SK-N-SH (cell line): ENCODE measurements around the gene BRME1. TPM values are rescaled to one million over a fixed set of nuclear protein-coding genes. Genes with fewer than 3 reads are reported as not detected.

Experiments
- CTCF ChIA-PET: fragments of 300-600, 350-600 bp; formaldehyde crosslinking; extraction: SDS; loops from one replicate; lab custom pipeline; 2021; lab: Yijun Ruan, JAX
- POLR2A ChIA-PET: fragments of 350-600 bp; sonication (Branson Sonifier 250); formaldehyde crosslinking; extraction: SDS; loops from one replicate; lab custom pipeline; 2020; ENCODE audit warnings: antibody characterized with exemption, inconsistent platforms; lab: Yijun Ruan, JAX
- DNase-seq: peaks from one replicate; pipeline ENCODE4 v3.0.0; 2012
- H2AFZ ChIP-seq: fragments of 200-600 bp; sonication (generic); 2 replicates; pipeline ENCODE4 v1.8.1; 2016; ENCODE audit warnings: antibody characterized with exemption, mild to moderate bottlenecking, low read depth
- H3F3A ChIP-seq: fragments of 200-600 bp; sonication (generic); replicated peaks from 2 replicates; pipeline ENCODE3; 2016; ENCODE audit warnings: antibody characterized with exemption, mild to moderate bottlenecking; ENCODE audit not compliant: insufficient read depth
- H3K27ac ChIP-seq, 2 experiments: fragments of 200-500 bp in 1 of 2; fragments of 200-600 bp in 1 of 2; sonication (Bioruptor generic) in 1 of 2; sonication (generic), shearing (Covaris generic) in 1 of 2; 2 replicates each; pipeline versions ENCODE4 v1.5.1 to v1.6.1; 2014 to 2016; ENCODE audit warnings: low read depth in 2 of 2, inconsistent platforms in 1 of 2, low read length in 1 of 2, mild to moderate bottlenecking in 1 of 2, mixed read lengths in 1 of 2
- H3K27me3 ChIP-seq: fragments of 200-600 bp; sonication (generic), shearing (Covaris generic); 2 replicates; pipeline ENCODE4 v1.6.1; 2016; ENCODE audit warnings: mixed run types; ENCODE audit not compliant: insufficient read depth
- H3K36me3 ChIP-seq, 2 experiments: fragments of 200-500 bp in 1 of 2; fragments of 200-600 bp in 1 of 2; sonication (Bioruptor generic) in 1 of 2; sonication (generic) in 1 of 2; replicated peaks in 1 of 2; 2 replicates each; pipeline versions ENCODE3 to v1.5.1; 2014 to 2016; ENCODE audit warnings: low read length in 1 of 2, mild to moderate bottlenecking in 1 of 2; ENCODE audit not compliant: insufficient read depth in 2 of 2, control insufficient read depth in 1 of 2
- H3K4me1 ChIP-seq, 2 experiments: fragments of 200-500 bp in 1 of 2; fragments of 200-600 bp in 1 of 2; sonication (Bioruptor generic) in 1 of 2; sonication (generic), shearing (Covaris generic) in 1 of 2; 2 replicates each; pipeline versions ENCODE4 v1.5.1 to v1.6.1; 2014 to 2016; ENCODE audit warnings: low read depth in 1 of 2, low read length in 1 of 2, mixed run types in 1 of 2; ENCODE audit not compliant: insufficient read depth in 2 of 2, control insufficient read depth in 1 of 2
- H3K4me2 ChIP-seq: fragments of 200-600 bp; sonication (generic), shearing (Covaris generic); 2 replicates; pipeline ENCODE4 v1.6.1; 2017; ENCODE audit warnings: mixed run types
- H3K4me3 ChIP-seq, 2 experiments: fragments of 200-500 bp in 1 of 2; fragments of 200-600 bp in 1 of 2; sonication (Bioruptor generic) in 1 of 2; sonication (generic), shearing (Covaris generic) in 1 of 2; 2 replicates each; pipeline versions ENCODE4 v1.5.1 to v1.8.1; 2014 to 2016; ENCODE audit warnings: low read depth in 2 of 2, inconsistent platforms in 1 of 2, low read length in 1 of 2, mild to moderate bottlenecking in 1 of 2, mixed read lengths in 1 of 2, moderate library complexity in 1 of 2
- H3K79me2 ChIP-seq: fragments of 200-600 bp; sonication (generic); 2 replicates; pipeline ENCODE4 v1.8.1; 2017; ENCODE audit warnings: mild to moderate bottlenecking; ENCODE audit not compliant: insufficient read depth
- H3K9ac ChIP-seq: fragments of 200-600 bp; sonication (generic); 2 replicates; pipeline ENCODE4 v1.6.1; 2017; ENCODE audit warnings: mixed run types
- H3K9me2 ChIP-seq: fragments of 200-600 bp; sonication (generic); 2 replicates; pipeline ENCODE4 v1.6.1; 2017; ENCODE audit warnings: mixed run types
- H3K9me3 ChIP-seq: fragments of 200-600 bp; sonication (generic); 2 replicates; pipeline ENCODE4 v1.6.1; 2017; ENCODE audit warnings: mixed run types, mild to moderate bottlenecking, moderate library complexity
- H4K20me1 ChIP-seq: fragments of 200-600 bp; sonication (generic); 2 replicates; pipeline ENCODE4 v1.6.1; 2017; ENCODE audit warnings: mild to moderate bottlenecking, mixed run types; ENCODE audit not compliant: insufficient read depth
- CTCF ChIP-seq: fragments of 200-600 bp; sonication (generic); IDR thresholded peaks from 2 replicates; pipeline ENCODE4 v1.6.1; 2017; ENCODE audit warnings: antibody characterized with exemption, mild to moderate bottlenecking, moderate library complexity
- ELF1 ChIP-seq: IDR thresholded peaks from 2 replicates; pipeline ENCODE4 v1.4.0; 2012
- EZH2phosphoT487 ChIP-seq: fragments of 200-600 bp; sonication (generic); IDR thresholded peaks from 2 replicates; pipeline ENCODE4 v1.6.1; 2017; ENCODE audit warnings: low read depth, mixed run types, mild to moderate bottlenecking, antibody characterized with exemption, moderate library complexity, borderline replicate concordance
- FOSL2 ChIP-seq: IDR thresholded peaks from 2 replicates; pipeline ENCODE4 v1.4.0; 2012; ENCODE audit warnings: low read depth, mild to moderate bottlenecking, moderate library complexity, borderline replicate concordance
- FOXM1 ChIP-seq: IDR thresholded peaks from 2 replicates; pipeline ENCODE4 v1.4.0; 2012; ENCODE audit warnings: low read depth, mild to moderate bottlenecking
- GABPA ChIP-seq: IDR thresholded peaks from 2 replicates; pipeline ENCODE4 v1.4.0; 2012; ENCODE audit warnings: low read depth, mild to moderate bottlenecking
- JUND ChIP-seq: IDR thresholded peaks from 2 replicates; pipeline ENCODE4 v1.4.0; 2012
- MEF2A ChIP-seq: IDR thresholded peaks from 2 replicates; pipeline ENCODE4 v1.4.0; 2012; ENCODE audit warnings: low read depth, borderline replicate concordance
- PBX3 ChIP-seq: IDR thresholded peaks from 2 replicates; pipeline ENCODE4; 2012
- POLR2AphosphoS5 ChIP-seq: IDR thresholded peaks from 2 replicates; pipeline ENCODE4 v1.6.1; 2012; ENCODE audit warnings: low read depth, low read length
- SIN3A ChIP-seq: IDR thresholded peaks from 2 replicates; pipeline ENCODE4 v1.6.1; 2012; ENCODE audit warnings: low read depth, mild to moderate bottlenecking, low read length, moderate library complexity, borderline replicate concordance
- SMC3 ChIP-seq: IDR thresholded peaks from 2 replicates; pipeline ENCODE4 v1.6.1; 2012; ENCODE audit warnings: low read depth, low read length, improper control_type of control experiment
- TAF1 ChIP-seq: IDR thresholded peaks from 2 replicates; pipeline ENCODE4 v1.6.1; 2012; ENCODE audit warnings: low read depth, mild to moderate bottlenecking, low read length, moderate library complexity, borderline replicate concordance
- TCF12 ChIP-seq: IDR thresholded peaks from 2 replicates; pipeline ENCODE4 v1.4.0; 2012
- ZBTB33 ChIP-seq: IDR thresholded peaks from 2 replicates; pipeline ENCODE4 v1.4.0; 2012; ENCODE audit warnings: low read depth, borderline replicate concordance
- WGBS: methylation state at CpG from one replicate; pipeline ENCODE4 v1.1.6; 2017; ENCODE audit warnings: low lambda C conversion rate; 5-methylcytosine and 5-hydroxymethylcytosine counted together
- polyA plus RNA-seq, 3 experiments: library from polyadenylated mRNA; depleted of rRNA; stranded (reverse); fragments of >200 nt; gene quantifications; 2 replicates each; pipeline ENCODE4 v1.2.3, GENCODE V29; 2012

The BRME1 gene
- polyA plus RNA-seq, 1 of the 3 experiments (the other 2 are of a cell fraction), result 1.5 TPM

- TF ChIP-seq ZBTB33, result no peak
These were observed 28.6 kb downstream of the BRME1 start (continued) for GRCh38 chr19:13877303-13877702.

GRCh38 chr19:13876834-13877233 lies 29.1 kb downstream of the BRME1 start, which contains the start of gene NANOS3:
Gene NANOS3, plus strand, starts transcription at chr19:13877134. Its CDS starts 115 bp downstream, at chr19:13877249.
- Histone ChIP-seq H3K4me1 (peaks cover 7 to 22% of the 10 kb centered on the region in 2 experiments; a peak in 3 of 4 replicates), H3K27ac (no peak within 1 kb of the TSS), H3K9ac (no peak within 1 kb of the TSS), H3K9me2 (no peaks in the 10 kb centered on the region), H3K79me2 (no peaks in the 10 kb centered on the region), H4K20me1 (no peaks in the 10 kb centered on the region), H3K27me3 (no peaks in the 10 kb centered on the region), H3F3A (peaks cover 2% of the 10 kb centered on the region), H2AFZ (no peak within 1 kb of the TSS), H3K4me3 (no peak within 1 kb of the TSS), H3K4me2 (no peak within 1 kb of the TSS), H3K36me3 (no peaks in the 10 kb centered on the region), H3K9me3 (no peaks in the 10 kb centered on the region)
- peak; percentile 17 for DNase-seq
- TF ChIP-seq FOSL2 (no peak), CTCF (no peak), ELF1 (no peak), JUND (no peak), FOXM1 (no peak), SIN3A (no peak), MEF2A (no peak), POLR2AphosphoS5 (no peak), SMC3 (no peak), TAF1 (no peak), EZH2phosphoT487 (no peak), PBX3 (no peak), TCF12 (no peak), GABPA (no peak)
- POLR2A ChIA-PET, result no interaction called here
- CTCF ChIA-PET, result interaction anchor here (0.7 to 13.8 kb wide), 5 partner anchors 155 to 260 kb away, joined by 3 to 146 read pairs (median 3); partner anchors contain the start of genes ASF1B, IL27RA and MISP3
- 48% methylated on average over 5 of the region's 5 CpGs for WGBS
